ENCODE results near the gene CFAP251.

GRCh38 chr12:122026706-122027333 is 108.4 kb downstream of the CFAP251 start:
- TF ChIP-seq CTCF (IDR thresholded peaks at IDR 0.05) (no peak), POLR2AphosphoS5 (IDR thresholded peaks at IDR 0.05) (no peak)

All from stomach (tissue), 4 donors.